Pulmonary artery endothelial cell (primary cell): Measurements from ENCODE around the gene IPP. TPM values are rescaled to one million over a fixed set of nuclear protein-coding genes. Genes with fewer than 3 reads are reported as not detected.
"Not testable (repeated sequence)": the region's sequence is repeated elsewhere in the genome, so short reads cannot be mapped to it uniquely, and the experiment has no call there.

Experiments used
- DNase-seq: peaks from one replicate; pipeline ENCODE4 v3.0.0-alpha.2; 2011; ENCODE audit warnings: low read depth, low spot score
- total RNA-seq: library from RNA; depleted of rRNA; stranded (reverse); fragments of >200 nt; gene quantifications from 2 replicates; pipeline ENCODE4 v1.2.3, GENCODE V29; 2014

IPP gene
- total RNA-seq, 1 donor from 2014 or later = 6.6 TPM

DNA sequence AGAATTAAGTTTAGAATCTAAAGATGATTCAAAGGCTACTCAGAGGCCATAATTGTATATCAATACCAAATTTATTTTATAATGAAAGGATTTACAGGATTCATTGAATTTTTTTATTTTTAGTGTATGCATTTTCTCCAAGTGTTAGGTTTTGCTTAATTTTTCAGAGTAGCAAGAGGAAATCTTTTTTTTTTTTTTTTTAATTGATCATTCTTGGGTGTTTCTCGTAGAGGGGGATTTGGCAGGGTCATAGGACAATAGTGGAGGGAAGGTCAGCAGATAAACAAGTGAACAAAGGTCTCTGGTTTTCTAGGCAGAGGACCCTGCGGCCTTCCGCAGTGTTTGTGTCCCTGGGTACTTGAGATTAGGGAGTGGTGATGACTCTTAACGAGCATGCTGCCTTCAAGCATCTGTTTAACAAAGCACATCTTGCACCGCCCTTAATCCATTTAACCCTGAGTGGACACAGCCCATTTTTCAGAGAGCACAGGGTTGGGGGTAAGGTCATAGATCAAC, 10.8 kb downstream of the IPP start:
- not testable (repeated sequence) for DNase-seq

DNA sequence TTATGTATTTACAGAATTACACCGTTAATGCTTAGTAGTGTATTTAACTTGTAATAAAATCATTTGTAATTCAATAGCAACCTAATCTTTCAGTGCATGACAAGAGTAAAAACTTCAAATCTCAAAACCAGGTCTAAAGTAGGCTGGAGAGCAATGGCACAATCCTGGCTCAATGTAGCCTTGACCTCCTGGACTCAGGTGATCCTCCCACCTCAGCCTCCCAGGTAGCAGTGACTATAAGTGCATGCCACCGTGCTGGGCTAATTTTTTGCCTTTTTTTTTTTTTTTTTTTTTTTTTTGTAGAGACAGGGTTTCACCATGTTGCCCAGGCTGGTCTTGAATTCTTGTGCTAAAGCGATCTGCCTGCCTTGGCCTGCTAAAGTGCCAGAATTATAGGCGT, 11.3 kb downstream of the IPP start:
- DNase-seq = no peak

DNA sequence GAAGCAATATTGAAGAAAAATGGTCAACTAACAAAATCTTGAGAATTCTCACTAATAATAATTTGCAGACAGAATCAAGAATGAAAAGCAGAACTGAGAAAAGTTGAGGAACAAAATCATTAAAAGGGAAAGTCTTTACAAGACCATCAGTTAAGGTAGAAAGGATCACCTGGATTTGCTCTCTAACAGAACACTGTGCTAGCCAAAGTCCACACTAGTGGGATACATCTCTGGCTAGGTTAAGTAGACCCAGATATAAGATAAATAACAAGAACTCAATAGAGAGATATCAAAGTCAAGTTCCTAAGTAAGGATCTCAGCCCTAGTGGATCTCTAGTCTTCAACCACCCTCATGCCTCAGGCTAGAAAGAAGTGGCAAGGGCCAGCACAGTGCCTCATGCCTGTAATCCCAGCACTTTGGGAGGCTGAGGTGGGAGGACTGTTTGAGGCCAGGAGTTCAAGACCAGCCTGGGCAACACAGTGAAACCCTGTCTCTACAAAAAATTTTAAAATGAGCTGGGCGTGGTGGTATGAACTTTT, 19.6 kb downstream of the IPP start:
- no peak for DNase-seq

DNA sequence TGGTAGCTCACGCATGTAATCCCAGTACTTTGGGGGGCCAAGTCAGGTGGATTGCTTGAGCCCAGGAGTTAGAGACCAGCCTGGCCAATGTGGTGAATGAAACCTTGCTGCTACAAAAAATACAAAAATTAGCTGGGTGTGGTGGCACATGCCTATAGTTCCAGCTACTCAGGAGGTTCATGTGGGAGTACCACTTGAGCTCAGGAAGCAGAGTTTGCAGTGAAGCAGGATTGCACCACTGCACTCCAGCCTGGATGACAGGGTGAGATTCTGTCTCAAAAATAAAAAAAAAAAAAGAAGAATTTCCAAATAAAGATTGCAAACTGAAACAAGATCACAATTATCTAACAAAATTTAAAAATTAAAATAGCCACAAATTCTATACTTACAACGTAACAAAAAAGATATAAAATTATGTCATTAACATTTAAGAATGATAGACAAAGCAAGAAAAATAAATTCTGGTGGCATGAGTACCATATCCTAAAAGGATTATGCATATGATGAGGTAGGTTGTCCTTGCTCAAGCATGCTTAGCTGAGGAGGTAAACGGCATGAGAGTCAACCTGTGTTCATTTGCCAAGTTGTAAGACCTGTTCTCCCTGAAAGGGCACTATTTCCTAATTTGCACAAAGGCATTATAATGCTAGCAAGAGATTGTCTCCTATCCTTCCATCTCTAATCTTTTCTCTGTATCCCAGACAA, 20.2 kb downstream of the IPP start:
- DNase-seq = no peak

DNA sequence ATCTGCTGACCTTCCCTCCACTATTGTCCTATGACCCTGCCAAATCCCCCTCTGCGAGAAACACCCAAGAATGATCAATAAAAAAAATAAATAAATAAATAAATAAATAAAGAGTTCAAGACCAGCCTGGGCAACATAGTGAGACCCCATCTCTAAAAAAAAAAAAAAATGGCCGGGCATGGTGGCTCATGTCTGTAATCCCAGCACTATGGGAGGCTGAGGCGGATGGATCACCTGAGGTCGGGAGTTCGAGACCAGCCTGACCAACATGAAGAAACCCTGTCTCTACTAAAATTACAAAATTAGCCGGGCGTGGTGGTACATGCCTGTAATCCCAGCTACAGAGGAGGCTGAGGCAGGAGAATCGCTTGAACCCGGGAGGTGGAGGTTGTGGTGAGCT, 24.4 kb downstream of the IPP start:
- not testable (repeated sequence) for DNase-seq

DNA sequence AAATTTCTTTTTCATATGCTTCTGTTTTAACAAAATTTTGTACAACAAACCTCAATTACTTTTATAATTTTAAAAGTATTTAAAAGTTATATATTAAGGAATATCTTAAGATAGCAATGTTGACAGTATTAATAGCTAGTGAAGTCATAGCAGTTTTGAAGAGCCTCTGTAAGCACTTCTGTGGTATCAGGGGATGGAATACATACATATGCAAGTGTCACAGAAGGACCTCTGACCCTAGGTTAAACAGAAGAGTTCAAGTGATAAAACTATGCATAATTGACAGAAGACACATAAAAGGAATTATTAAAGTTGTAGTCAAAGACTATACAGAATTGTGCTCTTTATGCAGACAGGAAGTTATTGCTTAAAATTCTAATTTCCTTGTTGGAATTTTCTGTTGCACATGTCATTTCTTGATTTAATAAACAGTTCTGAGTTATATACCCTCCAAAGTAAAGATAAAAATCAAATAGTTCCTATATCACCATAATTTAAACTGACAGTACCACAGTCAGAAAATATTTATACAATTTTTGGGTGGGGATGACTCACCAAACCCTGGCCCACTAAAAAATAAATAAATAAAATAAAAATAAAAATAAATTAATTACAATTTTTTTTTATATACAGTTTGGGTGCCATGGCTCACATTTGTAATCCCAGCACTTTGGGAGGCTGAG, 27.1 kb downstream of the IPP start:
- no peak for DNase-seq

DNA sequence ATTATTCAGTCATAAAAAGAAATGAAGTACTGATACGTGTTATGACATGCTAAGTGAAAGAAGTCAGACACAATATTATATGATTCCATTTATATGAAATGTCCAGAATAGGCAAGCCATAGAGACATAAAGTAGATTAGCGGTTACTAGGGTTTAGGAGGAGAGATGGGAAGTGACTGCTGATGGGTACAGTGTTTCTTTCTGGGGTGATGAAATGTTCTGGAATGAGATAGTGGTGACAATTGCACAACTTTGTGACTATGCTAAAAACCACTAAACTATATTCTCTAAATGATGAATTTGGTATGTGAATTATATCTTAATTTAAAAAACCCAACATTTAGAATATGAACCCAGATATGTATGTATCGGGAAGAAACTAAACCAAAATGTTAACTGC, 27.6 kb downstream of the IPP start:
- DNase-seq = no peak

DNA sequence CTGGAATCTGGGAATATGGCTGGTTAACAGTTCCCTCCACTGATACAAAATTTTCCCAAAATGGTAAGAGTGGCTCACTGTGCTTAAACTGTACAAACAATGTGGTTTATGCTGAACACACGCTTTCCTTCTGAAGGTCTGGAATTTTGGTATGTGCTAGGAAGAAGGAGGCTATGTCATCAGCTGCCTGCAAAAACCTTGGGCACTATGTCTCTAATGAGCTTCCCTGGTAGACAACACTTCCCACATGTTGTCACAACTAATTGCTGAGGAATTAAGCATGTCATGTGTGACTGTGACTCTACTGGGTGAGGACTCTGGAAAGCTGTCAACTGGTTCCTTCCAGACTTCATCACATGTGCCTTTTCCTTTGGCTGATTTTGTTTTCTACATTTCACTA, 29.2 kb downstream of the IPP start:
- no peak for DNase-seq

DNA sequence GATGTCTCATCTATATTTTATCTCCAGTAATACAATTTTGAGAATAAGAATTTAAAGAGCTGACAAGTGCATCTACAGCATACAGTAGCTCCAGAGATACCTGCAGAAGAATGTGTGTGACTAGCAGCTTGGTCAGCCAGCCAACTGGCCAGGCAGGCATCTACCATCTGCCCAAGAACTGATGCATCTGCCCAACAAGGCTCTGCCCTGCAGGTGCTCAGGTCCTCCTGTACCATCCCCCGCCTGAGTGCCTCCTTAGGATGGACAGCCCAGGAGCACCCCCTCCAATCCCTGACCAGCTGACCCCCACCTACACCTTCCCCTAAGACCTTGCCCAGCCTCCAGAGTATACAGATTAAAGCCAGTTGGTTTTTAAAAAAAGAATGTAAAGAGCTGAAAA, 32.2 kb downstream of the IPP start:
- DNase-seq = no peak

DNA sequence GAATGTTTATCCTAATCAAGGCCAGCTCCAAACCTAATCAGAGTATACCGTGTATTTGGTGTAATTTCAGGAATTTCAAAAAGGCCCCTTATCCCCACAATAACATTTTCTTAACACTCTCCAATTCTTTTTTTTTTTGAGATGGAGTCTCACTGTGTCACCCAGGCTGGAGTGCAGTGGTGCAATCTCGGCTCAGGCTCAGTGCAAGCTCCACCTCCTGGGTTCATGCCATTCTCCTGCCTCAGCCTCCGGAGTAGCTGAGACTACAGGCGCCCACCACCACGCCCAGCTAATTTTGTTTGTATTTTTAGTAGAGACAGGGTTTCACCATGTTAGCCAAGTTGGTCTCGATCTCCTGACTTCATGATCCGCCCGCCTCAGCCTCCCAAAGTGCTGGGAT, 33.1 kb downstream of the IPP start:
- DNase-seq = not testable (repeated sequence)

DNA sequence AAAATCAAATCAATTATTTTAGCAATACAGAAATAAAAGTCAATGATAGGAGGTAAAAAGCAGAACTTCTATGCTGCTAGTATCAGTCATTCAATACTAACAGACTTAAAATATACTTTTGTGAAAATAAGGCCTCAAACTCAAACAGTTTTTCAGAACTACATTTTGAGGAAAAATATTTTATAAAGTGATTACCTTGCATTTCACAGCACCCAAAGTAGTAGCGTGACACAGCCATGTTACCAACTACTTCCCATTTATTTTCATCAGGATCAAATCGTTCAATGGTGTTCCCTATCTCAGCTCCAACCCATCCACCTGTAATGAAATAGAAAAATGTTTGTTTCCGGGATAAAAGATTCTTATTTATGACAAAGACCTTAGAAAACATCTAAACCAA, 33.8 kb downstream of the IPP start:
- no peak for DNase-seq

DNA sequence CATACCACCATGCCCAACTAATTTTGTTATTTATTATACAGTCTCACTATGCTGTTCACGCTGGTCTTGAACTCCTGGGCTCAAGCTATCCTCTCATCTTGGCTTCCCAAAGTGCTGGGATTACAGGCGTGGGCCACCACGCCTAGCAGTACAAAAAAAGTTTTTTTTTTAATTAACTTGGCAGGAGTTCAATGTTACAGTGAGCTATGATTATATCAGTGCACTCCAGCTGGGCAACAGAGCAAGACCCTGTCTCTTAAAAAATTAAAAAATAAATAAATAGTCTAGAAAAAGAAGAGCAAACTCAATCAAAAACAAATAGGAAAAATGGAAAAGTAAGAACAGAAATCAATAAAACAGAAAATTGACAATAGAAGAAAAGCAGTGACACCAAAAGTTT, 36.7 kb downstream of the IPP start:
- DNase-seq = no peak

DNA sequence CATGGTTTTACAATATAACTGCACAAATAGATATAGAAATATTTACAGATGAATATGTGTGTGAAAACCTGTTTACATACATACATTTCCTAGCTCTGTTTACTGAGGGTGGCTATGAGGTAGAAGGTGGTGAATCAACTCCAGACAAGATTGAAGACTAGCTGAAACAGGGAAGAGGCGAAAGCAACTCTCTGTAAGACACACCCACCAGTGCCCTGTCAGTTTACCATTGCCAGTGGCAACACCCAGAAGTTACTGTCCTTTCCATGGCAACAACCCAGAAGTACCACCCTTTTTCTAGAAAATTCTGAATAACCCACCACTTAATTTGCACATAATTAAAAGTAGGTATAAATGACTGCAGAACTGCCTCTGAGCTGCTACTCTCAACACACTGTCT, 45.8 kb downstream of the IPP start:
- DNase-seq = no peak

DNA sequence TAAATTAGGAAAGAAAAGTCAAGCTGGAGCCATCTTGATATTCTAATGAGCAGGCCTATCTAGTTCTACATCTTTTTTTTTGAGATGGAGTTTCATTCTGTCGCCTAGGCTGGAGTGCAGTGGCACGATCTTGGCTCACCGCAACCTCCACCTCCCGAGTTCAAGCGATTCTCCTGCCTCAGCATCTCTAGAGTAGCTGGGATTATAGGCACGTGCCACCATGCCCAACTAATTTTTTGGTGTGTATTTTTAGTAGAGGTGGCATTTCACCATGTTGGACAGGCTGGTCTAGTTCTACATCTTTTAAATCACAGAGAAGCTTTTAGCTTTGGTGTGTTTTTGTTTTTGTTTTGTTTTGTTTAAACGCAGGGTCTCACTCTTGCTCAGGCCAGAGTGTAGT, 55.6 kb downstream of the IPP start:
- no peak for DNase-seq

DNA sequence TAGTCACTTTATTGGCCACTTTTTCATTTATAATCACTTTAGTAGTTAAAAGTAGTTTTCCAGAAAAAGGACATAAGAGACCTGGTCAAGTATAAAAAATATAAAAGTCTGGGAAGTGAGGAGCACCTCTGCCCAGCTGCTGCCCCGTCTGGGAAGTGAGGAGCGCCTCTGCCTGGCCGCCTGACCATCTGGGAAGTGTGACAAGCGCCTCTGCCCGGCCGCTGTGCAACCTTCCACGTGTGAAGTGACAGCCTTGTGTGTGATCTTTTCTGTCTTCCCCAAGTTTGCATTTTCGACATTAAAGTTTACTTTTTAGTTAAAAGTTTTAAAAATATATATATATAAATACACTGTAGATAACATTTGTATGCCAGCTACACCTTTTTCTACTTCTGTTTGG, 56.6 kb downstream of the IPP start:
- not testable (repeated sequence) for DNase-seq

DNA sequence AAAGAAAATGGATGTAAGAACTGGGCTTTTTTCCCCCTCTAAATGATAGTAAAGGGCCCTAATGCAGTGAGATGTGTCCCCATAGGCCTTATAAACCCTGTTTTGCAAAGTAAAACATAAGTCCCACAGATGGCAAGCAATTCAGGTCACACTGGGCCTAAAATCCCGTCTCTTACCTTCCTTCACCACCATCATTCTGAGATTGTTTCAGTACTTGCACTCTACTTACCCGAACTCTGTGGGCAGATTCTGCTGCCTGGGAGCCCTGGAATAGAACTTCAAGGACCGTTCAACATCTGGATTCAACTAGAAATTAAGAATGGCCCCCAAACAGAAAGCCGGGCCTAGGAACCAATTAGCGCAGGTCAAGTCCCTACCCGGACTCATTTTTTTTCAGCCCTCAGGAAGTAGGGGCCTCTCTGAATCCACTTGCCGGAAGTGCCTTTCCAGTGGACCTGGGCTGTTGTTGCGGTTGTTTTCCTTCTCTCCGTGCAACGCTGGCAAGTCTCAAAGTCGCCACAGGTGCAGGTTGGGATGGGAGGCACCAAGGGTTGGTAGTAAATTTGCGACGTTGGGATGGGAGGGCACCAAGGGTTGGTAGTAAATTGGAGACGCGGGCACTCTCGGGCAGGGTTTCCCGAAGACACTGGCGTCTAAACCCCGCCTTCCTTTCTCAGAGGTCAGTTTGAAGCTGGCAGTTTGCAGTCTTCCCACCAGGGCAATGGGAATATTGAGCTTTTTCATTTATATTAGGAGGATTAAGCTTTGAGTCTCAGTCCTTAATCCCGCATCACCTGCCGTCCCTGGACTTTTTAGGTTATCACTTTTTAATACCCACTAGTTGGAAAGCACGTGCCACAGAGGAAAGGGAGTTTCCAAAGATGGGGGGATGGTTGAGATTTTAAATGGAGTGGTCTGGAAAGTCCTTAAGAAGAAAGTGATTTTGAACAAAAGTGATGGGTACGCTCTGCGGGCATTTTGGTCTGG, 62.4 kb downstream of the IPP start, which contains the start of gene TMEM69:
Gene TMEM69, plus strand, starts transcription at position 428 of the 987 bp plus-strand sequence. CDS start 2,888 bp downstream, outside the sequence.
- peak; percentile 62 for DNase-seq

DNA sequence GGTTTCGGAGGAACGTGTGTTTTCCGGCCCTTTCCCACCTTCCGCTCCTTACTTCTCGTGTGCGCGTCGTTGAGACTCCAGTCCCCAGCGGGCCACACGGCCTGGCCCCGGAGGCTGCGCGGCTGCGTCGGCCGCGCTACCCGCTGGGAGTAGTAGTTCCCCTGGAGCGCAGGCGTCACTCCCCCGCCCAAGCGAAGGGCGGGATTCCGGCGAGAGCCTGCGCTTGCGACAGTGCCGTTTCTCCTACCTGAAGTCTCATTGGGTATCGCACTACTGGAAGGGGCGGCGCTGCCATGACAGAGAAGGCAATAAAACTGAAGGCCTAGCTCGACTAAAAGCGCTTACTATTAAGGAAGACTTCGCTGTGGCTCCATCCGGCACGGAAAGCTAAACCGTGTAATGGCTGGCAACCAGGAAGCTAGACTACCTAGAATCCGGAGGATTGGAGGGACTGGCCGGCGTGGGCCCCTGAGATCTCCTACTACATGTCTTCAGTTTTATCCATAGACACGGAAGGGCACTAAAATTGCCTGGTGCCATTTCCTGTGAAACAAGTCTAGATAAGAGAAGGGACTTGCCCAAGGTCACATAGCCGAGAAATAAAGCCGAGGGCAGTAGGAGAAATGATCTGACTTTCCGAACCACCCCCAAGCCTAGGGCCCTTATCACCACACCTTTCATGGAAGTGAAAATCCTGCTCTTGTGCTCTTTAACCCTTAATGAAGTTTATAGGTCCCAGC, 63.3 kb downstream of the IPP start:
- peak; percentile 96 for DNase-seq

DNA sequence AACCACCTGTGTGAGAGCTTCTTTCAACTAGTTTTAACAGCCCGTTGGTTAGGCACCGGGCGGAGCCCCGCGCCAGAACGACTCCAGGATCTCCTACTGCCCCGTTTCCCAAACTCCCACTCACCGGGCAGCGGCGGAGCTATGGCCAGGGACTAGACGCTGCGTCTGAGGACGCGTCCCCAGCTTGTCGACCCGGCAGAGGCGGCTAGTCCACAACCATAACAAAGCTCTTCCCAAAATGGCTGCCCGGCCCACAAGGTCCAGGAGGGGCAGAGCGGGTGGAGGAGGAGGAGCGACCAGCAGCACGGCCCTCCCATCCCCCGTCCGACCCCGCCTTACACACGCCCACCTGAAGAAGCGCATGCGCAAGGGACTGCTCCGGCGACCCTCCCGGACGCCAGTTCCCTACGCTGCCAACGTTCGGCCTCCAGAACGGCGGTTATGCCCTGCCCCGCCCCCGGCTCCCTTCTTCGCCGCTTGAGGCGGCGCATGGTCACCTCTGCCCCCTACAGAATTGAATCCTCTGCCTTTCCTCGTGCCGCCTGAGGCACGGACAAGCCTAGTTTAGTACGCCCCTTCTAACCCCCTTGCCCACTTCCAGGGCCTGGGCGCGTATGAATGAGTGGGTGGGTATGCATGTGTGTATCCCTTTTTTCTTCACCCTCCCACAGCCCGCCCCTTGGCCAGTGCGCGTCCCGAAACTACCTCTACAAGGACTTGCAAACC, 64.0 kb downstream of the IPP start, which contains the start of gene GPBP1L1:
Gene GPBP1L1, minus strand, starts transcription at position 246 of the 726 bp plus-strand sequence. CDS start 27,446 bp downstream, outside the sequence.
- DNase-seq = peak; percentile 89

DNA sequence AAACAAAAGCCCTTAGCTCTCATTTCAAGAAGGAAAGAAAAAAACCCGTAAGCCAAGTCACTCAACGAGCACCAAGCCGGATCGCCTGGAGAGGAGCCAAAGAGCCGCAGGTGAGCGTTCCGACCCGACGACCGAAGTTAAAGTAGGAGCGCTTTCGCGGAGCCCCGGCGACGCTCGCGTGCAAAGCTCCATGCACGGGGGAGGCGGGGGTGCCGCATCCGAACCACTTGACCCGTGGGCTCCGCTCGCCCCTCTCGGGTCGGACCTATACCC, 64.5 kb downstream of the IPP start:
- no peak for DNase-seq
